PC-3 (cell line): Measurements from ENCODE around the gene RNF2.

Experiments
- EZH2 ChIP-seq: fragments of 300-600 bp; sonication (generic); IDR thresholded peaks from one replicate; pipeline ENCODE4 v1.6.1; 2017; ENCODE audit warnings: antibody characterized with exemption, mild to moderate bottlenecking, low read length; ENCODE audit not compliant: unreplicated experiment
- TF ChIP-seq, protein P1 (sequence below): fragments of 300-600 bp; sonication (generic); conservative IDR thresholded peaks from 2 replicates; pipeline ENCODE4 v1.5.1; 2017; ENCODE audit warnings: antibody characterized with exemption, low read depth, mild to moderate bottlenecking, low read length

GRCh38 chr1:185083818-185084217, 38.5 kb downstream of the RNF2 start:
- TF ChIP-seq EZH2: no peak
- TF ChIP-seq, protein P1, sequence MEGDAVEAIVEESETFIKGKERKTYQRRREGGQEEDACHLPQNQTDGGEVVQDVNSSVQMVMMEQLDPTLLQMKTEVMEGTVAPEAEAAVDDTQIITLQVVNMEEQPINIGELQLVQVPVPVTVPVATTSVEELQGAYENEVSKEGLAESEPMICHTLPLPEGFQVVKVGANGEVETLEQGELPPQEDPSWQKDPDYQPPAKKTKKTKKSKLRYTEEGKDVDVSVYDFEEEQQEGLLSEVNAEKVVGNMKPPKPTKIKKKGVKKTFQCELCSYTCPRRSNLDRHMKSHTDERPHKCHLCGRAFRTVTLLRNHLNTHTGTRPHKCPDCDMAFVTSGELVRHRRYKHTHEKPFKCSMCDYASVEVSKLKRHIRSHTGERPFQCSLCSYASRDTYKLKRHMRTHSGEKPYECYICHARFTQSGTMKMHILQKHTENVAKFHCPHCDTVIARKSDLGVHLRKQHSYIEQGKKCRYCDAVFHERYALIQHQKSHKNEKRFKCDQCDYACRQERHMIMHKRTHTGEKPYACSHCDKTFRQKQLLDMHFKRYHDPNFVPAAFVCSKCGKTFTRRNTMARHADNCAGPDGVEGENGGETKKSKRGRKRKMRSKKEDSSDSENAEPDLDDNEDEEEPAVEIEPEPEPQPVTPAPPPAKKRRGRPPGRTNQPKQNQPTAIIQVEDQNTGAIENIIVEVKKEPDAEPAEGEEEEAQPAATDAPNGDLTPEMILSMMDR: no peak
